OCI-LY1 (cell line): Measurements from ENCODE around the gene RHOB.

Experiments used
- H2AFZ ChIP-seq: fragments of 200-600 bp; sonication (generic), shearing (Covaris generic); 2 replicates; pipeline ENCODE4 v1.6.0; 2014; ENCODE audit warnings: antibody characterized with exemption, mild to moderate bottlenecking, low read length
- H3F3A ChIP-seq: fragments of 200-600 bp; sonication (generic), shearing (Covaris generic); 2 replicates; pipeline ENCODE4 v1.6.0; 2014; ENCODE audit warnings: mild to moderate bottlenecking, antibody characterized with exemption, low read length, moderate library complexity; ENCODE audit not compliant: insufficient read depth
- H3K27ac ChIP-seq: fragments of 200-600 bp; sonication (generic); 2 replicates; pipeline ENCODE4 v1.5.1; 2014; ENCODE audit warnings: low read length, mixed run types, mild to moderate bottlenecking, low read depth; ENCODE audit not compliant: poor library complexity, severe bottlenecking
- H3K27me3 ChIP-seq: fragments of 200-600 bp; sonication (generic); 2 replicates; pipeline ENCODE4 v1.6.0; 2014; ENCODE audit warnings: antibody characterized with exemption, mild to moderate bottlenecking, low read length, moderate library complexity; ENCODE audit not compliant: insufficient read depth
- H3K36me3 ChIP-seq: fragments of 200-600 bp; sonication (generic); 2 replicates; pipeline ENCODE4 v1.6.1; 2014; ENCODE audit warnings: mild to moderate bottlenecking, antibody characterized with exemption, low read length, moderate library complexity, mixed read lengths; ENCODE audit not compliant: insufficient read depth
- H3K4me1 ChIP-seq: fragments of 200-600 bp; sonication (generic); 2 replicates; pipeline ENCODE4 v1.5.1; 2014; ENCODE audit warnings: mild to moderate bottlenecking, low read length, moderate library complexity; ENCODE audit not compliant: insufficient read depth, severe bottlenecking
- H3K4me2 ChIP-seq: fragments of 200-600 bp; sonication (generic), shearing (Covaris generic); 2 replicates; pipeline ENCODE4 v1.6.1; 2014; ENCODE audit warnings: low read length
- H3K4me3 ChIP-seq: fragments of 200-600 bp; sonication (generic); 2 replicates; pipeline ENCODE4 v1.5.1; 2014; ENCODE audit warnings: low read length, low read depth, mild to moderate bottlenecking, mixed read lengths; ENCODE audit not compliant: poor library complexity, severe bottlenecking
- H3K79me2 ChIP-seq: fragments of 200-600 bp; shearing (Covaris generic); 2 replicates; pipeline ENCODE4 v1.6.1; 2016; ENCODE audit warnings: mixed run types, low read length, mixed read lengths; ENCODE audit not compliant: insufficient read depth
- H3K9ac ChIP-seq: fragments of 200-600 bp; sonication (generic), shearing (Covaris generic); 2 replicates; pipeline ENCODE4 v1.6.1; 2014; ENCODE audit warnings: mild to moderate bottlenecking, low read length, mixed read lengths
- H3K9me2 ChIP-seq: fragments of 200-600 bp; sonication (generic), shearing (Covaris generic); 2 replicates; pipeline ENCODE4 v1.6.1; 2014; ENCODE audit warnings: low read depth, mild to moderate bottlenecking, low read length, mixed read lengths
- H3K9me3 ChIP-seq: fragments of 200-600 bp; shearing (Covaris generic); 2 replicates; pipeline ENCODE4 v1.6.1; 2014; ENCODE audit warnings: low read length, mixed read lengths
- H4K20me1 ChIP-seq: fragments of 200-600 bp; sonication (generic), shearing (Covaris generic); 2 replicates; pipeline ENCODE4 v1.6.0; 2016; ENCODE audit warnings: mild to moderate bottlenecking, low read length; ENCODE audit not compliant: insufficient read depth
- EZH2 ChIP-seq: fragments of 200-600 bp; sonication (generic), shearing (Covaris generic); IDR thresholded peaks from 2 replicates; pipeline ENCODE4 v1.8.0; 2017; ENCODE audit warnings: borderline replicate concordance, mixed run types, mild to moderate bottlenecking, antibody characterized with exemption, low read length, moderate library complexity, mixed read lengths
- TF ChIP-seq, protein P1 (sequence below): fragments of 200-600 bp; sonication (generic), shearing (Covaris generic); IDR thresholded peaks from 2 replicates; pipeline ENCODE4 v1.5.1; 2017; ENCODE audit warnings: mild to moderate bottlenecking, antibody characterized with exemption, low read length, moderate library complexity, mixed read lengths

RHOB gene

DNA sequence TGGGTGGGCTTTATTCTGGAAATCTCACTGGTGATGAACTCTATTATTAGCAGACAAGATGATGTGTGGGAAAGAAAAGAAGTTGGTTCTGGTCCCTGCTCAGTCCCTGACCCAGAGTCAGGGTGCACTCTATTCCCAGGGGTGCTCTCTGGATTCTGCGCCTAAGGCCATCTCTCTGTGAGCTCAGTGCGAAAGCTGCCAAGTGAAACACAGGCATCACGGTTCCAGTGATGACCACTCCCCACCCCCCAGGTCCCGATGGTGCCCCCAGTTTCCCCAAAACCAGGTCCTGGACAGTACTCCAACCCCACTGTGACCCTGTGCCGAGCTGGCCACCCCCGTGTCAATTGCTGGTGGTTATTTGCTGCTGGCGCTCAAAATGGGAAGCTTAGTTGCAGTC is 30.1 kb downstream of the RHOB start:
- H3K36me3 ChIP-seq: no peaks in the 10 kb centered on the region
- H3K9me2 ChIP-seq: no peaks in the 10 kb centered on the region
- no peaks in the 10 kb centered on the region for H3K79me2 ChIP-seq
- TF ChIP-seq EZH2: no peak
- TF ChIP-seq, protein P1, sequence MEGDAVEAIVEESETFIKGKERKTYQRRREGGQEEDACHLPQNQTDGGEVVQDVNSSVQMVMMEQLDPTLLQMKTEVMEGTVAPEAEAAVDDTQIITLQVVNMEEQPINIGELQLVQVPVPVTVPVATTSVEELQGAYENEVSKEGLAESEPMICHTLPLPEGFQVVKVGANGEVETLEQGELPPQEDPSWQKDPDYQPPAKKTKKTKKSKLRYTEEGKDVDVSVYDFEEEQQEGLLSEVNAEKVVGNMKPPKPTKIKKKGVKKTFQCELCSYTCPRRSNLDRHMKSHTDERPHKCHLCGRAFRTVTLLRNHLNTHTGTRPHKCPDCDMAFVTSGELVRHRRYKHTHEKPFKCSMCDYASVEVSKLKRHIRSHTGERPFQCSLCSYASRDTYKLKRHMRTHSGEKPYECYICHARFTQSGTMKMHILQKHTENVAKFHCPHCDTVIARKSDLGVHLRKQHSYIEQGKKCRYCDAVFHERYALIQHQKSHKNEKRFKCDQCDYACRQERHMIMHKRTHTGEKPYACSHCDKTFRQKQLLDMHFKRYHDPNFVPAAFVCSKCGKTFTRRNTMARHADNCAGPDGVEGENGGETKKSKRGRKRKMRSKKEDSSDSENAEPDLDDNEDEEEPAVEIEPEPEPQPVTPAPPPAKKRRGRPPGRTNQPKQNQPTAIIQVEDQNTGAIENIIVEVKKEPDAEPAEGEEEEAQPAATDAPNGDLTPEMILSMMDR: no peak
- H3K27me3 ChIP-seq: 0 out of 2 replicates have a peak, but pooled peaks cover 4% of the 10 kb centered on the region
- no peak overlapping the region for H2AFZ ChIP-seq
- no peak overlapping the region for H3K4me3 ChIP-seq
- no peak overlapping the region for H3K9ac ChIP-seq
- no peaks in the 10 kb centered on the region for H4K20me1 ChIP-seq
- no peaks in the 10 kb centered on the region for H3F3A ChIP-seq
- no peak overlapping the region for H3K4me2 ChIP-seq
- H3K27ac ChIP-seq: no peak overlapping the region
- H3K4me1 ChIP-seq: no peaks in the 10 kb centered on the region
- H3K9me3 ChIP-seq: no peaks in the 10 kb centered on the region

GRCh38 chr2:20478961-20479360 is 32.1 kb downstream of the RHOB start:
- no peak for TF ChIP-seq EZH2
- TF ChIP-seq, protein P1: no peak
- Histone ChIP-seq H3K9ac (no peak overlapping the region), H3K27me3 (0 out of 2 replicates have a peak, but pooled peaks cover 4% of the 10 kb centered on the region), H3F3A (no peaks in the 10 kb centered on the region), H3K9me2 (no peaks in the 10 kb centered on the region), H4K20me1 (no peaks in the 10 kb centered on the region), H3K4me3 (no peak overlapping the region), H3K4me2 (no peak overlapping the region), H3K9me3 (no peaks in the 10 kb centered on the region), H3K36me3 (no peaks in the 10 kb centered on the region), H3K4me1 (no peaks in the 10 kb centered on the region), H2AFZ (no peak overlapping the region), H3K27ac (no peak overlapping the region), H3K79me2 (no peaks in the 10 kb centered on the region)

DNA sequence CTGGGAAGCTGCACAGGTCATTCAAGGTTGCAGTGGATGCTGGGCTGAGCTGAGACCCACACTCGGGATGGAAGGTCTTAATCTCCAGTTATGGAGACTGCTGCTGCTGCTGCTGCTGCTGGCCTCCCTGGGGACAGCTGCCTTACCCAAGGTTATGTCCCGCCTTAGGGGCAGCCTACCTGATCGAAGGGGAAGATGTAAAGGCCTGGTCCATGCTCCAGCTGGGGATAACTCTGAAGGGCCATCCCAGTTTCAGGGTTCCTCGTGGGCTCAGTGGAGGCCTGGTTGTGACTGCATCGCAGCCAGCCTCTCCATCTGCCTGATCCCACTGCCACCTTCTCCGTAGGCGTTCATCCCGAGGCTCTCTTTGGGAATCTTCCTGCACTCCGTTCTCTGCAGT is 33.0 kb downstream of the RHOB start:
- H3K27ac ChIP-seq: no peak overlapping the region
- no peak overlapping the region for H3K9ac ChIP-seq
- no peaks in the 10 kb centered on the region for H3K4me1 ChIP-seq
- no peaks in the 10 kb centered on the region for H3F3A ChIP-seq
- H3K79me2 ChIP-seq: no peaks in the 10 kb centered on the region
- no peak overlapping the region for H3K4me2 ChIP-seq
- H3K36me3 ChIP-seq: no peaks in the 10 kb centered on the region
- 0 out of 2 replicates have a peak, but pooled peaks cover 4% of the 10 kb centered on the region for H3K27me3 ChIP-seq
- no peaks in the 10 kb centered on the region for H4K20me1 ChIP-seq
- no peaks in the 10 kb centered on the region for H3K9me2 ChIP-seq
- H3K4me3 ChIP-seq: no peak overlapping the region
- no peaks in the 10 kb centered on the region for H3K9me3 ChIP-seq
- no peak overlapping the region for H2AFZ ChIP-seq
- TF ChIP-seq, protein P1: no peak
- TF ChIP-seq EZH2: no peak
